Liver (tissue), 9 donors: ENCODE results near the gene RPP25L. TPM values are rescaled to one million over a fixed set of nuclear protein-coding genes. Genes with fewer than 3 reads are reported as not detected.
"Not testable (repeated sequence)": the region's sequence is repeated elsewhere in the genome, so short reads cannot be mapped to it uniquely, and the experiment has no call there.

Experiments used
- DNase-seq: peaks from one replicate; pipeline ENCODE4 v3.0.0-alpha.2; 2017; ENCODE audit warnings: low spot score
- H3K27ac ChIP-seq, 2 donors: one replicate each; pipeline ENCODE4 v1.7.0; 2013; ENCODE audit warnings: inconsistent platforms in 2 of 2, low read length in 2 of 2, control low read depth in 1 of 2, low read depth in 1 of 2, mild to moderate bottlenecking in 1 of 2
- H3K27me3 ChIP-seq, 4 donors: one replicate each; pipeline versions ENCODE4 v1.6.1 to v1.7.0; 2013; ENCODE audit warnings: low read length in 3 of 4, inconsistent platforms in 1 of 4, mild to moderate bottlenecking in 1 of 4, moderate library complexity in 1 of 4; ENCODE audit not compliant: control insufficient read depth in 4 of 4, insufficient read depth in 4 of 4
- H3K36me3 ChIP-seq, 4 donors: one replicate each; pipeline versions ENCODE4 v1.6.1 to v1.7.0; 2013; ENCODE audit warnings: low read length in 3 of 4, mild to moderate bottlenecking in 3 of 4, low read depth in 1 of 4, moderate library complexity in 1 of 4; ENCODE audit not compliant: control insufficient read depth in 4 of 4, insufficient read depth in 3 of 4
- H3K4me1 ChIP-seq, 4 donors: one replicate each; pipeline versions ENCODE4 v1.6.1 to v1.7.0; 2013; ENCODE audit warnings: low read length in 3 of 4, mild to moderate bottlenecking in 3 of 4, moderate library complexity in 1 of 4; ENCODE audit not compliant: control insufficient read depth in 4 of 4, insufficient read depth in 4 of 4
- H3K4me3 ChIP-seq, 3 donors: one replicate each; pipeline versions ENCODE4 v1.6.1 to v1.7.0; 2013; ENCODE audit warnings: low read length in 3 of 3, control low read depth in 1 of 3, low read depth in 1 of 3, mild to moderate bottlenecking in 1 of 3
- H3K9ac ChIP-seq, 2 donors: one replicate each; pipeline ENCODE4 v1.7.0; 2013; ENCODE audit warnings: low read length in 2 of 2, mild to moderate bottlenecking in 2 of 2, moderate library complexity in 2 of 2, control low read depth in 1 of 2, low read depth in 1 of 2
- H3K9me3 ChIP-seq, 4 donors: one replicate each; pipeline versions ENCODE4 v1.6.1 to v1.7.0; 2013; ENCODE audit warnings: low read length in 3 of 4; ENCODE audit not compliant: control insufficient read depth in 4 of 4
- FOXA1 ChIP-seq: IDR thresholded peaks from 2 replicates; pipeline ENCODE4 v1.6.1; 2016; ENCODE audit warnings: antibody characterized with exemption
- FOXA2 ChIP-seq: IDR thresholded peaks from 2 replicates; pipeline ENCODE4 v1.6.1; 2016; ENCODE audit warnings: antibody characterized with exemption
- GABPA ChIP-seq, 2 donors: IDR thresholded peaks in 1 of 2; conservative IDR thresholded peaks in 1 of 2; 2 replicates each; pipeline ENCODE4 v1.6.1; 2016; ENCODE audit warnings: antibody characterized with exemption in 2 of 2, mild to moderate bottlenecking in 1 of 2, moderate library complexity in 1 of 2
- HNF4A ChIP-seq, 2 donors: conservative IDR thresholded peaks; 2 replicates each; pipeline ENCODE4 v1.6.1; 2016; ENCODE audit warnings: antibody characterized with exemption in 2 of 2, mild to moderate bottlenecking in 2 of 2
- HNF4G ChIP-seq: IDR thresholded peaks from 2 replicates; pipeline ENCODE4 v1.6.1; 2016; ENCODE audit warnings: antibody characterized with exemption
- JUND ChIP-seq, 2 donors: IDR thresholded peaks; 2 replicates each; pipeline ENCODE4 v1.6.1; 2016; ENCODE audit warnings: antibody characterized with exemption in 2 of 2
- MAX ChIP-seq: IDR thresholded peaks from 2 replicates; pipeline ENCODE4 v1.6.1; 2016; ENCODE audit warnings: antibody characterized with exemption
- NR2F2 ChIP-seq: IDR thresholded peaks from 2 replicates; pipeline ENCODE4 v1.6.1; 2016; ENCODE audit warnings: antibody characterized with exemption
- RAD21 ChIP-seq, 2 donors: IDR thresholded peaks; 2 replicates each; pipeline ENCODE4 v1.6.1; 2016; ENCODE audit warnings: antibody characterized with exemption in 2 of 2, mild to moderate bottlenecking in 2 of 2
- RXRA ChIP-seq, 2 donors: IDR thresholded peaks; 2 replicates each; pipeline ENCODE4 v1.6.1; 2017 to 2018; ENCODE audit warnings: antibody characterized with exemption in 2 of 2, mild to moderate bottlenecking in 1 of 2
- SP1 ChIP-seq: IDR thresholded peaks from 2 replicates; pipeline ENCODE4 v1.6.1; 2018; ENCODE audit warnings: antibody characterized with exemption, mild to moderate bottlenecking
- TAF1 ChIP-seq: conservative IDR thresholded peaks from 2 replicates; pipeline ENCODE4 v1.6.1; 2016; ENCODE audit warnings: antibody characterized with exemption, mild to moderate bottlenecking
- YY1 ChIP-seq: IDR thresholded peaks from 2 replicates; pipeline ENCODE4 v1.6.1; 2016; ENCODE audit warnings: antibody characterized with exemption, mild to moderate bottlenecking
- WGBS: extraction: QIAGEN DNeasy Blood & Tissue Kit; methylation state at CpG from one replicate; pipeline ENCODE4 v1.1.7; 2013; 5-methylcytosine and 5-hydroxymethylcytosine counted together
- polyA plus RNA-seq, 2 donors: library from polyadenylated mRNA; stranded (reverse) in 1 of 2; unstranded in 1 of 2; fragments of 200-250 nt in 1 of 2; fragments of >200 nt in 1 of 2; fragmentation: Nextera tagmentation in 1 of 2; extraction: Ambion mirVana in 1 of 2; gene quantifications; one replicate each; pipeline versions ENCODE4 v1.2.1 to v1.2.3, GENCODE V29; 2013 to 2015
- total RNA-seq, 2 donors: library from RNA; depleted of rRNA; stranded (reverse); fragments of >200 nt; gene quantifications; one replicate each; pipeline ENCODE4 v1.2.3, GENCODE V29; 2014
- TF ChIP-seq, protein P1 (sequence below): IDR thresholded peaks from 2 replicates; pipeline ENCODE4 v1.6.1; 2016; ENCODE audit warnings: antibody characterized with exemption, mild to moderate bottlenecking
- TF ChIP-seq, protein P2 (sequence below): fragments of 150-350 bp; IDR thresholded peaks from 2 replicates; pipeline ENCODE4 v1.5.1; 2017; ENCODE audit warnings: improper control_type of control experiment, low read depth, low read length; ENCODE audit not compliant: missing input control
- TF ChIP-seq, protein P3 (sequence below): IDR thresholded peaks from 2 replicates; pipeline ENCODE4 v1.6.1; 2016; ENCODE audit warnings: antibody characterized with exemption
- donor health status: healthy.
- donor health status: healthy.
- donor health status: healthy.
- donor health status: healthy.
- donor health status: healthy.

Gene RPP25L
- total and polyA plus RNA-seq, 4 donors = 18.6 to 33.4 (median 24.2) TPM

- Histone ChIP-seq H3K9me3 (no peaks in the 10 kb centered on the region), H3K4me1 (peaks cover 18 to 54% (median 44%) of the 10 kb centered on the region in 4 donors), H3K36me3 (no peaks in the 10 kb centered on the region), H3K4me3 (no peak overlapping the region), H3K27me3 (no peaks in the 10 kb centered on the region), H3K9ac (no peak overlapping the region), H3K27ac (no peak overlapping the region)
- no peak for TF ChIP-seq FOXA2
- no peak for TF ChIP-seq SP1
- no peak for TF ChIP-seq FOXA1
- TF ChIP-seq, protein P1, sequence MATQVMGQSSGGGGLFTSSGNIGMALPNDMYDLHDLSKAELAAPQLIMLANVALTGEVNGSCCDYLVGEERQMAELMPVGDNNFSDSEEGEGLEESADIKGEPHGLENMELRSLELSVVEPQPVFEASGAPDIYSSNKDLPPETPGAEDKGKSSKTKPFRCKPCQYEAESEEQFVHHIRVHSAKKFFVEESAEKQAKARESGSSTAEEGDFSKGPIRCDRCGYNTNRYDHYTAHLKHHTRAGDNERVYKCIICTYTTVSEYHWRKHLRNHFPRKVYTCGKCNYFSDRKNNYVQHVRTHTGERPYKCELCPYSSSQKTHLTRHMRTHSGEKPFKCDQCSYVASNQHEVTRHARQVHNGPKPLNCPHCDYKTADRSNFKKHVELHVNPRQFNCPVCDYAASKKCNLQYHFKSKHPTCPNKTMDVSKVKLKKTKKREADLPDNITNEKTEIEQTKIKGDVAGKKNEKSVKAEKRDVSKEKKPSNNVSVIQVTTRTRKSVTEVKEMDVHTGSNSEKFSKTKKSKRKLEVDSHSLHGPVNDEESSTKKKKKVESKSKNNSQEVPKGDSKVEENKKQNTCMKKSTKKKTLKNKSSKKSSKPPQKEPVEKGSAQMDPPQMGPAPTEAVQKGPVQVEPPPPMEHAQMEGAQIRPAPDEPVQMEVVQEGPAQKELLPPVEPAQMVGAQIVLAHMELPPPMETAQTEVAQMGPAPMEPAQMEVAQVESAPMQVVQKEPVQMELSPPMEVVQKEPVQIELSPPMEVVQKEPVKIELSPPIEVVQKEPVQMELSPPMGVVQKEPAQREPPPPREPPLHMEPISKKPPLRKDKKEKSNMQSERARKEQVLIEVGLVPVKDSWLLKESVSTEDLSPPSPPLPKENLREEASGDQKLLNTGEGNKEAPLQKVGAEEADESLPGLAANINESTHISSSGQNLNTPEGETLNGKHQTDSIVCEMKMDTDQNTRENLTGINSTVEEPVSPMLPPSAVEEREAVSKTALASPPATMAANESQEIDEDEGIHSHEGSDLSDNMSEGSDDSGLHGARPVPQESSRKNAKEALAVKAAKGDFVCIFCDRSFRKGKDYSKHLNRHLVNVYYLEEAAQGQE = no peak
- no peak for DNase-seq
- 98% methylated on average over 1 of the region's 1 CpG for WGBS
Observed at GRCh38 chr9:34642679-34643078, 30.8 kb upstream of the RPP25L start.

GRCh38 chr9:34639322-34639721 lies 27.4 kb upstream of the RPP25L start:
- H3K27me3 ChIP-seq, H3K27ac ChIP-seq, H3K36me3 ChIP-seq, DNase-seq, H3K9me3 ChIP-seq, H3K4me3 ChIP-seq, H3K9ac ChIP-seq: not testable (repeated sequence)
- 90% methylated on average over 8 of the region's 8 CpGs for WGBS
- H3K4me1 ChIP-seq = peaks cover 14 to 48% (median 42%) of the 10 kb centered on the region in 4 donors

- Histone ChIP-seq H3K4me1 (peaks cover 12 to 53% (median 49%) of the 10 kb centered on the region in 4 donors), H3K36me3 (peaks cover 0 to 4% (median 2%) of the 10 kb centered on the region in 4 donors), H3K4me3 (peak overlapping the region; percentile 73 to 85 (median 77)), H3K27ac (peak overlapping the region; percentile 80 to 86), H3K9ac (peak overlapping the region; percentile 57 to 87), H3K9me3 (no peaks in the 10 kb centered on the region), H3K27me3 (no peaks in the 10 kb centered on the region)
- WGBS = 11% methylated on average over 7 of the region's 7 CpGs
- no peak for DNase-seq
- peak; percentile 32 for TF ChIP-seq TAF1
- no peak for TF ChIP-seq FOXA1
Observed at GRCh38 chr9:34638138-34638445, 26.2 kb upstream of the RPP25L start.

- Histone ChIP-seq H3K27me3 (no peaks in the 10 kb centered on the region), H3K4me1 (peaks cover 12 to 56% (median 53%) of the 10 kb centered on the region in 4 donors), H3K27ac (peak within 1 kb of the TSS; percentile 80 to 86), H3K9me3 (no peaks in the 10 kb centered on the region), H3K36me3 (peaks cover 0 to 4% (median 2%) of the 10 kb centered on the region in 4 donors), H3K4me3 (peak within 1 kb of the TSS; percentile 73 to 85 (median 77)), H3K9ac (peak within 1 kb of the TSS; percentile 57 to 87)
- peak; percentile 95 for DNase-seq
- WGBS = under 1% methylated on average over 74 of the region's 74 CpGs
- TF ChIP-seq YY1 (peak; percentile 58), NR2F2 (no peak), SP1 (peak; percentile 70), TAF1 (no peak), FOXA1 (no peak), HNF4G (no peak), MAX (no peak), GABPA (IDR thresholded peaks at IDR 0.05 in 1 of 2, conservative IDR thresholded peaks at IDR 0.05 in 1 of 2) (peak in 1 of 2 donors; percentile 39), JUND (IDR thresholded peaks at IDR 0.05) (no peak), RXRA (IDR thresholded peaks at IDR 0.05) (no peak), FOXA2 (no peak), RAD21 (IDR thresholded peaks at IDR 0.05) (peak in 1 of 2 donors; percentile 3), HNF4A (conservative IDR thresholded peaks at IDR 0.05) (peak; percentile 8 to 15)
- TF ChIP-seq, protein P2, sequence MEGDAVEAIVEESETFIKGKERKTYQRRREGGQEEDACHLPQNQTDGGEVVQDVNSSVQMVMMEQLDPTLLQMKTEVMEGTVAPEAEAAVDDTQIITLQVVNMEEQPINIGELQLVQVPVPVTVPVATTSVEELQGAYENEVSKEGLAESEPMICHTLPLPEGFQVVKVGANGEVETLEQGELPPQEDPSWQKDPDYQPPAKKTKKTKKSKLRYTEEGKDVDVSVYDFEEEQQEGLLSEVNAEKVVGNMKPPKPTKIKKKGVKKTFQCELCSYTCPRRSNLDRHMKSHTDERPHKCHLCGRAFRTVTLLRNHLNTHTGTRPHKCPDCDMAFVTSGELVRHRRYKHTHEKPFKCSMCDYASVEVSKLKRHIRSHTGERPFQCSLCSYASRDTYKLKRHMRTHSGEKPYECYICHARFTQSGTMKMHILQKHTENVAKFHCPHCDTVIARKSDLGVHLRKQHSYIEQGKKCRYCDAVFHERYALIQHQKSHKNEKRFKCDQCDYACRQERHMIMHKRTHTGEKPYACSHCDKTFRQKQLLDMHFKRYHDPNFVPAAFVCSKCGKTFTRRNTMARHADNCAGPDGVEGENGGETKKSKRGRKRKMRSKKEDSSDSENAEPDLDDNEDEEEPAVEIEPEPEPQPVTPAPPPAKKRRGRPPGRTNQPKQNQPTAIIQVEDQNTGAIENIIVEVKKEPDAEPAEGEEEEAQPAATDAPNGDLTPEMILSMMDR = no peak
- TF ChIP-seq, protein P3, sequence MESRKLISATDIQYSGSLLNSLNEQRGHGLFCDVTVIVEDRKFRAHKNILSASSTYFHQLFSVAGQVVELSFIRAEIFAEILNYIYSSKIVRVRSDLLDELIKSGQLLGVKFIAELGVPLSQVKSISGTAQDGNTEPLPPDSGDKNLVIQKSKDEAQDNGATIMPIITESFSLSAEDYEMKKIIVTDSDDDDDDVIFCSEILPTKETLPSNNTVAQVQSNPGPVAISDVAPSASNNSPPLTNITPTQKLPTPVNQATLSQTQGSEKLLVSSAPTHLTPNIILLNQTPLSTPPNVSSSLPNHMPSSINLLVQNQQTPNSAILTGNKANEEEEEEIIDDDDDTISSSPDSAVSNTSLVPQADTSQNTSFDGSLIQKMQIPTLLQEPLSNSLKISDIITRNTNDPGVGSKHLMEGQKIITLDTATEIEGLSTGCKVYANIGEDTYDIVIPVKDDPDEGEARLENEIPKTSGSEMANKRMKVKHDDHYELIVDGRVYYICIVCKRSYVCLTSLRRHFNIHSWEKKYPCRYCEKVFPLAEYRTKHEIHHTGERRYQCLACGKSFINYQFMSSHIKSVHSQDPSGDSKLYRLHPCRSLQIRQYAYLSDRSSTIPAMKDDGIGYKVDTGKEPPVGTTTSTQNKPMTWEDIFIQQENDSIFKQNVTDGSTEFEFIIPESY = no peak
Observed at GRCh38 chr9:34637356-34638137, 25.6 kb upstream of the RPP25L start, which contains the start of gene SIGMAR1. Gene SIGMAR1 (minus strand): TSS chr9:34637787. CDS start chr9:34637697, 90 bp downstream.
